IMR-90 (cell line): Measurements from ENCODE around the gene ENDOU. TPM values are rescaled to one million over a fixed set of nuclear protein-coding genes. Genes with fewer than 3 reads are reported as not detected.

Source experiments
- ATAC-seq: fragments of 200-7000 bp; cut with Tn5 transposase; 2 replicates; pipeline ENCODE4 v1.9.1; 2020; ENCODE audit warnings: low read depth, mild to moderate bottlenecking, moderate library complexity
- BruUV-seq: library from RNA; stranded (reverse); fragments of 400-500 nt; replicated peaks from 2 replicates; lab custom pipeline; 2021; lab: Mats Ljungman, UMichigan
- CTCF ChIA-PET: fragments of 300-600 bp; formaldehyde crosslinking; extraction: SDS; loops from one replicate; lab custom pipeline; 2021; ENCODE audit warnings: antibody characterized with exemption; lab: Yijun Ruan, JAX
- POLR2A ChIA-PET: fragments of 300-600 bp; sonication (Branson Sonifier 250); formaldehyde crosslinking; loops from one replicate; lab custom pipeline; 2022; ENCODE audit warnings: antibody characterized with exemption; ENCODE audit not compliant: unreplicated experiment; lab: Charles Lee
- DNase-seq: peaks from one replicate; pipeline ENCODE4 v3.0.0; 2013
- H2AFZ ChIP-seq: replicated peaks from 2 replicates; pipeline ENCODE3; 2013; ENCODE audit warnings: low read length, mild to moderate bottlenecking; ENCODE audit not compliant: poor library complexity
- H2AK5ac ChIP-seq: 2 replicates; pipeline ENCODE4 v1.6.1; 2013; ENCODE audit warnings: low read depth, low read length, inconsistent platforms
- H2AK9ac ChIP-seq: replicated peaks from 2 replicates; pipeline ENCODE3; 2013; ENCODE audit warnings: mild to moderate bottlenecking, low read depth, low read length, moderate library complexity; ENCODE audit not compliant: poor library complexity
- H2BK120ac ChIP-seq: 2 replicates; pipeline ENCODE4 v1.6.1; 2013; ENCODE audit warnings: low read depth, low read length, inconsistent platforms
- H2BK15ac ChIP-seq: 3 replicates; pipeline ENCODE4 v1.6.1; 2013; ENCODE audit warnings: low read depth, low read length, inconsistent platforms
- H2BK20ac ChIP-seq: 2 replicates; pipeline ENCODE4 v1.6.1; 2013; ENCODE audit warnings: low read depth, mild to moderate bottlenecking, inconsistent platforms, low read length, moderate library complexity
- H2BK5ac ChIP-seq: 2 replicates; pipeline ENCODE4 v1.6.1; 2013; ENCODE audit warnings: mild to moderate bottlenecking, low read depth, low read length, inconsistent platforms; ENCODE audit not compliant: poor library complexity, severe bottlenecking
- H3K14ac ChIP-seq: replicated peaks from 2 replicates; pipeline ENCODE4 v1.6.1; 2013; ENCODE audit warnings: low read depth, low read length, inconsistent platforms
- H3K18ac ChIP-seq: 2 replicates; pipeline ENCODE4 v1.6.1; 2013; ENCODE audit warnings: low read depth, low read length, control low read depth
- H3K23ac ChIP-seq: 2 replicates; pipeline ENCODE4 v1.6.1; 2013; ENCODE audit warnings: low read depth, low read length, inconsistent platforms
- H3K27ac ChIP-seq: 2 replicates; pipeline ENCODE4 v1.5.1; 2013; ENCODE audit warnings: mild to moderate bottlenecking, control low read depth, low read length; ENCODE audit not compliant: insufficient read depth
- H3K27me3 ChIP-seq: 2 replicates; pipeline ENCODE4 v1.6.1; 2013; ENCODE audit warnings: low read length; ENCODE audit not compliant: control insufficient read depth, insufficient read depth
- H3K36me3 ChIP-seq: 2 replicates; pipeline ENCODE4 v1.6.1; 2013; ENCODE audit warnings: low read length, mixed read lengths; ENCODE audit not compliant: control insufficient read depth, insufficient read depth
- H3K4ac ChIP-seq: 2 replicates; pipeline ENCODE4 v1.6.1; 2013; ENCODE audit warnings: low read depth, low read length, inconsistent platforms
- H3K4me1 ChIP-seq: 2 replicates; pipeline ENCODE4 v1.6.1; 2013; ENCODE audit warnings: low read length, mixed read lengths; ENCODE audit not compliant: control insufficient read depth, insufficient read depth
- H3K4me2 ChIP-seq: 2 replicates; pipeline ENCODE4 v1.6.1; 2013; ENCODE audit warnings: low read depth, mild to moderate bottlenecking, control low read depth, low read length, moderate library complexity
- H3K4me3 ChIP-seq: 2 replicates; pipeline ENCODE4 v1.5.1; 2013; ENCODE audit warnings: low read depth, mild to moderate bottlenecking, control low read depth, low read length, moderate library complexity; ENCODE audit not compliant: insufficient read depth
- H3K56ac ChIP-seq: 2 replicates; pipeline ENCODE4 v1.6.1; 2013; ENCODE audit warnings: low read length, inconsistent platforms; ENCODE audit not compliant: insufficient read depth; ENCODE audit errors: extremely low read depth
- H3K79me1 ChIP-seq, 2 experiments: 2 replicates each; pipeline ENCODE4 v1.6.1; 2013; ENCODE audit warnings: low read length in 2 of 2, inconsistent platforms in 1 of 2, low read depth in 1 of 2
- H3K9ac ChIP-seq: 2 replicates; pipeline ENCODE4 v1.6.1; 2013; ENCODE audit warnings: low read depth, low read length, control low read depth
- H3K9me1 ChIP-seq: 2 replicates; pipeline ENCODE4 v1.6.1; 2013; ENCODE audit warnings: low read length, inconsistent platforms; ENCODE audit not compliant: insufficient read depth
- H3K9me3 ChIP-seq: 2 replicates; pipeline ENCODE4 v1.6.1; 2013; ENCODE audit warnings: low read length; ENCODE audit not compliant: control insufficient read depth, insufficient read depth
- H4K20me1 ChIP-seq: 2 replicates; pipeline ENCODE4 v1.6.1; 2013; ENCODE audit warnings: low read length, inconsistent platforms; ENCODE audit not compliant: insufficient read depth
- H4K5ac ChIP-seq: 2 replicates; pipeline ENCODE4 v1.6.1; 2013; ENCODE audit warnings: mild to moderate bottlenecking, low read depth, low read length, control low read depth
- H4K8ac ChIP-seq, 2 experiments: 2 replicates each; pipeline ENCODE4 v1.6.1; 2013; ENCODE audit warnings: low read depth in 2 of 2, low read length in 2 of 2, control low read depth in 1 of 2, inconsistent platforms in 1 of 2
- H4K91ac ChIP-seq: 2 replicates; pipeline ENCODE4 v1.6.1; 2013; ENCODE audit warnings: low read depth, low read length, inconsistent platforms; ENCODE audit not compliant: insufficient read depth
- BHLHE40 ChIP-seq: fragments of 150-350 bp; IDR thresholded peaks from 2 replicates; pipeline ENCODE4 v1.6.1; 2016; ENCODE audit warnings: mild to moderate bottlenecking, low read depth, low read length
- CTCF ChIP-seq: conservative IDR thresholded peaks from 2 replicates; pipeline ENCODE4 v1.5.1; 2012; ENCODE audit warnings: mild to moderate bottlenecking, low read depth, low read length, improper control_type of control experiment
- FOS ChIP-seq: fragments of 150-350 bp; IDR thresholded peaks from 2 replicates; pipeline ENCODE4 v1.6.1; 2016; ENCODE audit warnings: low read depth, low read length
- MXI1 ChIP-seq: IDR thresholded peaks from 2 replicates; pipeline ENCODE4 v1.6.1; 2012; ENCODE audit warnings: low read depth, mild to moderate bottlenecking, low read length, moderate library complexity, borderline replicate concordance
- POLR2A ChIP-seq: IDR thresholded peaks from 2 replicates; pipeline ENCODE4 v1.6.1; 2012; ENCODE audit warnings: mild to moderate bottlenecking, low read depth, low read length
- RAD21 ChIP-seq: IDR thresholded peaks from 2 replicates; pipeline ENCODE4 v1.6.1; 2012; ENCODE audit warnings: low read length, improper control_type of control experiment
- RCOR1 ChIP-seq: IDR thresholded peaks from 2 replicates; pipeline ENCODE4 v1.6.1; 2012; ENCODE audit warnings: mild to moderate bottlenecking, low read length, improper control_type of control experiment; ENCODE audit not compliant: insufficient replicate concordance
- RFX5 ChIP-seq: IDR thresholded peaks from 2 replicates; pipeline ENCODE4 v1.8.0; 2012; ENCODE audit warnings: low read depth, mild to moderate bottlenecking, low read length, moderate library complexity
- USF2 ChIP-seq: fragments of 150-350 bp; IDR thresholded peaks from 2 replicates; pipeline ENCODE4 v1.6.1; 2017; ENCODE audit warnings: mild to moderate bottlenecking, antibody characterized with exemption, low read length, low read depth
- WGBS, 2 experiments: methylation state at CpG; one replicate each; pipeline versions ENCODE4 v1.1.5 to v1.1.7; 2013; ENCODE audit warnings: missing lambda C conversion rate in 2 of 2; ENCODE audit not compliant: insufficient read length in 1 of 2; ENCODE audit errors: extremely low coverage in 2 of 2; 5-methylcytosine and 5-hydroxymethylcytosine counted together
- dilution Hi-C: fragments of 300-500 bp; cut with HindIII; formaldehyde crosslinking; loops from one replicate; pipeline ENCODE4 v1.14.3; 2018; ENCODE audit warnings: low sequenced_read_pairs; ENCODE audit not compliant: unreplicated experiment
- in situ Hi-C: fragments of 300-500 bp; cut with MboI; formaldehyde crosslinking; loops from 3 replicates; pipeline ENCODE4 v1.14.3; 2019; ENCODE audit warnings: low sequenced_read_pairs, inconsistent platforms, mixed read lengths
- intact Hi-C: fragments of 100-400 bp; cut with micrococcal nuclease; formaldehyde crosslinking; loops from 2 replicates; pipeline ENCODE4 v1.10.0; 2022
- polyA plus RNA-seq, 3 experiments: library from polyadenylated mRNA; depleted of rRNA; stranded (reverse); fragments of >200 nt; gene quantifications; 2 replicates each; pipeline ENCODE4 v1.2.3, GENCODE V29; 2012; ENCODE audit warnings: low replicate concordance in 1 of 3
- total RNA-seq: library from RNA; depleted of rRNA; stranded (reverse); fragments of >200 nt; gene quantifications from 2 replicates; pipeline ENCODE4 v1.2.3, GENCODE V29; 2012

The ENDOU gene
- total and polyA plus RNA-seq, 2 of the 4 experiments (the other 2 are of a cell fraction): under 0.01 to 0.09 TPM

GRCh38 chr12:47744778-47745436 lies 19.6 kb upstream of the ENDOU start:
- no peaks in the 10 kb centered on the region for H4K20me1 ChIP-seq
- no peak overlapping the region for H4K8ac ChIP-seq
- H3K14ac ChIP-seq: no peak overlapping the region
- H2BK5ac ChIP-seq: no peak overlapping the region
- H3K56ac ChIP-seq: no peak overlapping the region
- H2AK5ac ChIP-seq: no peak overlapping the region
- no peak overlapping the region for H2BK20ac ChIP-seq
- H3K9ac ChIP-seq: no peak overlapping the region
- POLR2A ChIA-PET: no interaction called here
- DNase-seq (no peak), ATAC-seq (no peak)
- no peak for TF ChIP-seq BHLHE40
- TF ChIP-seq FOS: no peak
- TF ChIP-seq MXI1: no peak
- no peak for TF ChIP-seq RFX5
- TF ChIP-seq RCOR1: no peak
- no peak for TF ChIP-seq CTCF
- no peak for TF ChIP-seq POLR2A
- no peak for TF ChIP-seq RAD21
- TF ChIP-seq USF2: no peak
- no peak overlapping the region for H3K4me3 ChIP-seq
- H3K4ac ChIP-seq: no peak overlapping the region
- in situ Hi-C loops (loop anchor here (10.0 kb wide), 1 partner anchor 90 kb away; no protein-coding TSS in a partner anchor), intact Hi-C loops (no loop called here), dilution Hi-C loops (no loop called here)
- no peaks in the 10 kb centered on the region for H3K79me1 ChIP-seq
- WGBS, 2 experiments: 69% methylated on average over 6 of the region's 8 CpGs; no CpG with 5 or more reads in 1 of the 2 experiments
- no peak overlapping the region for H3K4me2 ChIP-seq
- no peak overlapping the region for H3K18ac ChIP-seq
- H3K9me1 ChIP-seq: no peaks in the 10 kb centered on the region
- H2BK120ac ChIP-seq: no peak overlapping the region
- no peak overlapping the region for H4K5ac ChIP-seq
- H2BK15ac ChIP-seq: no peak overlapping the region
- no peaks in the 10 kb centered on the region for H3K9me3 ChIP-seq
- H2AK9ac ChIP-seq: no peak overlapping the region
- H3K27ac ChIP-seq: no peak overlapping the region
- H3K27me3 ChIP-seq: peaks cover 32% of the 10 kb centered on the region
- H3K4me1 ChIP-seq: peaks cover 2% of the 10 kb centered on the region; the same call in 1 of the 2 replicates
- CTCF ChIA-PET: interaction anchor here (2.4 kb wide), 1 partner anchor 13 kb away, joined by 11 read pairs; the partner anchor contains the start of gene RAPGEF3
- no peak overlapping the region for H4K91ac ChIP-seq
- no TSS peak for BruUV-seq
- H3K36me3 ChIP-seq: no peaks in the 10 kb centered on the region
- H2AFZ ChIP-seq: no peak overlapping the region
- H3K23ac ChIP-seq: no peak overlapping the region
